SU-DHL-6 (cell line): Measurements from ENCODE around the gene ARMH3.

Experiments used
- CTCF ChIP-seq: fragments of 200-600 bp; sonication (generic); IDR thresholded peaks from one replicate; pipeline ENCODE4 v1.5.1; 2017; ENCODE audit warnings: antibody characterized with exemption, mild to moderate bottlenecking, low read length, moderate library complexity; ENCODE audit not compliant: insufficient read depth, poor library complexity, severe bottlenecking
- EZH2phosphoT487 ChIP-seq: fragments of 200-600 bp; sonication (generic), shearing (Covaris generic); conservative IDR thresholded peaks from 2 replicates; pipeline ENCODE4 v1.6.1; 2018; ENCODE audit warnings: mild to moderate bottlenecking, antibody characterized with exemption, low read length, moderate library complexity, mixed read lengths

GRCh38 chr10:101974091-101974971 is 81.6 kb downstream of the ARMH3 start:
- TF ChIP-seq CTCF (no peak), EZH2phosphoT487 (no peak)
